22Rv1 (cell line): ENCODE measurements around the gene MAPT.
"Not testable (repeated sequence)": the region's sequence is repeated elsewhere in the genome, so short reads cannot be mapped to it uniquely, and the experiment has no call there.

ENCODE experiments used
- H3K27ac ChIP-seq: fragments of 450-650 bp; 2 replicates; pipeline ENCODE4 v1.5.1; 2017
- ZFX ChIP-seq: fragments of 450-650 bp; IDR thresholded peaks from 2 replicates; pipeline ENCODE4 v1.6.1; 2017; ENCODE audit warnings: antibody characterized with exemption, borderline replicate concordance
- TF ChIP-seq, protein P1 (sequence below): fragments of 450-650 bp; IDR thresholded peaks from 2 replicates; pipeline ENCODE4 v1.5.1; 2017; ENCODE audit warnings: mild to moderate bottlenecking

The MAPT gene

DNA sequence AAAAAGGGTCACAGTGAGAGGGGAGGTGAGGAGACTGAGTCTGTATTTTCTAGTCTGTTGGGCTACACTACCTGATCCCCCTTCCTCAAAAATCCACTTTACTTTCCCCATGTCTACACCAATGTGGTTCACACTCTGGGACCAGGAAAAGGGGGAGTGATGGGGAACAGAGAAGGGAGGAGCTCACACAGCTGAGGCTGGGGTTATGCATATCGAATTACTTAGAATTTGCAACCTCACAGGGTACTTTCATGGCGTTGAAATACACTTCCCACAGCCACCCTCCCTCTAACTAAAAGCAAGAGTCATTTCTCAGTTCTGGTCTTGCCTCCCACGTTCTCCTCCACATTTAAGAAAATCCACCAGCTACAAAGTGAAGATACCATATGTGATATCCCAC lies 14.1 kb downstream of the MAPT start:
- TF ChIP-seq ZFX, result no peak
- TF ChIP-seq, protein P1, sequence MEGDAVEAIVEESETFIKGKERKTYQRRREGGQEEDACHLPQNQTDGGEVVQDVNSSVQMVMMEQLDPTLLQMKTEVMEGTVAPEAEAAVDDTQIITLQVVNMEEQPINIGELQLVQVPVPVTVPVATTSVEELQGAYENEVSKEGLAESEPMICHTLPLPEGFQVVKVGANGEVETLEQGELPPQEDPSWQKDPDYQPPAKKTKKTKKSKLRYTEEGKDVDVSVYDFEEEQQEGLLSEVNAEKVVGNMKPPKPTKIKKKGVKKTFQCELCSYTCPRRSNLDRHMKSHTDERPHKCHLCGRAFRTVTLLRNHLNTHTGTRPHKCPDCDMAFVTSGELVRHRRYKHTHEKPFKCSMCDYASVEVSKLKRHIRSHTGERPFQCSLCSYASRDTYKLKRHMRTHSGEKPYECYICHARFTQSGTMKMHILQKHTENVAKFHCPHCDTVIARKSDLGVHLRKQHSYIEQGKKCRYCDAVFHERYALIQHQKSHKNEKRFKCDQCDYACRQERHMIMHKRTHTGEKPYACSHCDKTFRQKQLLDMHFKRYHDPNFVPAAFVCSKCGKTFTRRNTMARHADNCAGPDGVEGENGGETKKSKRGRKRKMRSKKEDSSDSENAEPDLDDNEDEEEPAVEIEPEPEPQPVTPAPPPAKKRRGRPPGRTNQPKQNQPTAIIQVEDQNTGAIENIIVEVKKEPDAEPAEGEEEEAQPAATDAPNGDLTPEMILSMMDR, result no peak
- no peak overlapping the region for H3K27ac ChIP-seq

DNA sequence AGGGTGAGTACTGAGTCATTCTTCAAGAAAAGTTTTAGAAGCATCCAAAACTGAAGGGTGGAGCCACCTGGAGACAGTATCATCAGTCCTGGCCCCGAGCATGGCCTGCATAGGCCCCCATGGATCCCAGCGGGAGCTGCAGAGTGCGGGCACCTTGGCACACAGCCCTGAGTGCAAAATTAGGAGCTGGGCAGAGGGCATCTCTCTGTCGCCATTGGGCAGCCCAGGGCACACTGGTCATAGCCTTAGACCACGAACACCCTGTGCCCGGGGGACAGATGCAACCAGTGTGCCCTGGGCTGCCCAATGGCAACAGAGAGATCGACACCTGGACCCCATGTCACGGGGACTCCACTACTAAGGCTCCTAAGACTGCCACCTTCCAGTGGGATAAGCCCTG lies 14.6 kb downstream of the MAPT start:
- no peak overlapping the region for H3K27ac ChIP-seq
- TF ChIP-seq, protein P1, result no peak
- no peak for TF ChIP-seq ZFX

- H3K27ac ChIP-seq, result no peak overlapping the region
- TF ChIP-seq, protein P1, result no peak
- TF ChIP-seq ZFX, result no peak
Observed at GRCh38 chr17:45910667-45911066, 16.3 kb downstream of the MAPT start.

- TF ChIP-seq ZFX, result no peak
- TF ChIP-seq, protein P1, result no peak
- H3K27ac ChIP-seq, result no peak overlapping the region
Observed at GRCh38 chr17:45912319-45912718, 18.0 kb downstream of the MAPT start.

DNA sequence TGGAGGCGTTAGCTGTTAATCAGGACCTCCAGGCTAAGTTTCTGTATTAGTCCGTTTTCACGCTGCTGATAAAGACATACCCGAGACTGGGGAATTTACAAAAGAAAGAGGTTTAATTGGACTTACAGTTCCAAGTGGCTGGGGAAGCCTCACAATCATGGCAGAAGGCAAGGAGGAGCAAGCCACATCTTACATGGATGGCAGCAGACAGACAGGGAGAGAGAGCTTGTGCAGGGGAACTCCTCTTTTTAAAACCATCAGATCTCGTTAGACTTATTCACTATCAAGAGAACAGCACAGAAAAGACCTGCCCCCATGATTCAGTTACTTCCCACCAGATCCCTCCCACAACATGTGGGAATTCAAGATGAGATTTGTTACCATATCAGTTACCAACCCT lies 18.7 kb downstream of the MAPT start:
- not testable (repeated sequence) for H3K27ac ChIP-seq

DNA sequence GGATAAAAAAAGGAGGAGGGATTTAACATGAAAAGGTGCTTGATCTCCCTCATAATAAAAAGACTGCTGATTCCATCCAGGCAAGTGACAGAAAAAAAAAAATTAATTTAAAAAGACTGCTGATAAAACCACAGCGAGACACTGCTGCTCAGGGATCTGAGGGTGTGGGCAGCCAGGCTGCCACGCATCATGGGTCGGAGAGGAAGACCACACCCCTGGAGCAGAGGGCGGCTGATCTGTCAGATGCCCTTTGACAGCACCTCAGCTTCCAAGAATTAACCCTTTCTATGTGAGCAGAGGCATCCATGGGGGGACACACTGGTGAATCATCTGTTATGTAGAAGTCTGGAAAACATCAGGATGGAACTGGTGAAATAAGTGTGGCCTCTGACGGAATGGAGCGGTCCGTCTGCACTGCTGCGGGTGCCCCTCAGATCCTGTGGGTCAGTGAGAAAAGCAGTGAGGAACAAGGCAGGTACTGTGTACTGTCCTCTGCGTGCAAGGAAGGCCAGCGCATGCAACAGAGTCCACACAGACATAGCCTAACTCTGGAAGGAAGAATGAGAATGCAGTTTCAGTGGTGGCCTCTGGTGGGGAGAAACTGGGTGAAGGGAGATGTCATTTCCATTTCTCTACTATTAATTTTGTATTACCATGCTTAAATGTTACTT lies 19.8 kb downstream of the MAPT start:
- H3K27ac ChIP-seq, result no peak overlapping the region
- TF ChIP-seq, protein P1, result no peak
- TF ChIP-seq ZFX, result no peak

DNA sequence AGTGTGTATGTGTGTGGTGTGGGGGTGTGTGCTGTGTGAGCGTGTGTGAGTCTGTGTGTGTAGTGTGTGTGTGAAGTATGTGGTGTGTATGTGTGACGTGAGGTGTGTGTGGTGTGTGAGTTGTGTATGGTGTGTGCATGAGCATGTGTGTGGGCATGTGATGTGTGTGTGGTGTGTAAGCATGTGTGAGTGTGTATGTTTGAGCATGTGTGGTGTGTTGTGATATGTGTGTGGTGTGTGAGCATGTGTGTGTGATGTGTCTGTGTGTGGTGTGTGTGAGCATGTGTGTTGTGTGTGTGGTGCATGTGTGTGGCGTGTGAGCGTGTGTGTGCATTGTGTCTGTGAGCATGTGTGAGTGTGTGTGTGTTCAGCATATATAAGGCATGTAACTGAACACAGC lies 20.9 kb downstream of the MAPT start:
- TF ChIP-seq ZFX, result no peak
- TF ChIP-seq, protein P1, result no peak

GRCh38 chr17:45917081-45917480 lies 22.7 kb downstream of the MAPT start:
- H3K27ac ChIP-seq, result no peak overlapping the region
- TF ChIP-seq ZFX, result no peak
- TF ChIP-seq, protein P1, result no peak

More for the DNA sequence above, 20.9 kb downstream of the MAPT start:
- no peak overlapping the region for H3K27ac ChIP-seq
